Left lung (tissue), 10 donors: ENCODE results near the gene PRKCE. TPM values are rescaled to one million over a fixed set of nuclear protein-coding genes. Genes with fewer than 3 reads are reported as not detected.
A peak's percentile ranks its signal among the peaks of the same experiment; 100 is the strongest.

ENCODE experiments used
- ATAC-seq: fragments of 200-7000 bp; cut with Tn5 transposase; one replicate; pipeline ENCODE4 v1.9.1; 2020; ENCODE audit warnings: moderate library complexity
- DNase-seq, 4 donors: peaks; one replicate each; pipeline ENCODE4 v3.0.0-alpha.2; 2013 to 2020
- H3K27ac ChIP-seq, 2 donors: fragments of 200-600 bp; sonication (generic) in 1 of 2; one replicate each; pipeline versions ENCODE4 v1.5.0 to v1.8.0; 2020 to 2021
- H3K27me3 ChIP-seq, 2 donors: fragments of 200-600 bp; sonication (generic) in 1 of 2; one replicate each; pipeline versions ENCODE4 v1.5.0 to v1.8.0; 2020 to 2021
- H3K36me3 ChIP-seq, 2 donors: fragments of 200-600 bp; sonication (generic) in 1 of 2; one replicate each; pipeline versions ENCODE4 v1.5.0 to v1.8.0; 2020 to 2021
- H3K4me1 ChIP-seq, 2 donors: fragments of 200-600 bp; one replicate each; pipeline ENCODE4 v1.8.0; 2021
- H3K4me3 ChIP-seq, 2 donors: fragments of 200-600 bp; sonication (generic) in 1 of 2; one replicate each; pipeline versions ENCODE4 v1.5.0 to v1.8.0; 2020 to 2021; ENCODE audit warnings: mild to moderate bottlenecking in 1 of 2
- H3K9me3 ChIP-seq, 2 donors: fragments of 200-600 bp; sonication (generic) in 1 of 2; one replicate each; pipeline versions ENCODE4 v1.5.0 to v1.8.0; 2020 to 2021
- CTCF ChIP-seq, 2 donors: fragments of 200-600 bp; sonication (generic) in 1 of 2; IDR thresholded peaks; one replicate each; pipeline versions ENCODE4 v1.5.0 to v1.8.0; 2021; ENCODE audit warnings: antibody characterized with exemption in 2 of 2
- intact Hi-C, 2 donors: fragments of 100-400 bp; cut with DNase I; formaldehyde crosslinking; loops; one replicate each; pipeline versions ENCODE4 v1.11.2 to v1.14.2; 2022
- polyA plus RNA-seq, 6 donors: library from polyadenylated mRNA; unstranded; fragments of 120-200 nt; gene quantifications; one replicate each; pipeline ENCODE4 v1.2.1, GENCODE V29; 2013; ENCODE audit not compliant: insufficient read length in 6 of 6
- total RNA-seq, 2 donors: library from RNA; stranded (reverse); fragmentation: NEBNext Ultra II Directional; extraction: Animal tissue kit (Norgen Biotek cat#: 25700); gene quantifications; one replicate each; pipeline ENCODE4 v1.2.1, GENCODE V29; 2021
- donor health status: DM: no; HTN: yes; CAD: no.
- donor health status: DM: no; HTN: no; CAD: no.

PRKCE gene
- total and polyA plus RNA-seq, 8 donors = 12.0 to 56.9 (median 14.7) TPM

DNA sequence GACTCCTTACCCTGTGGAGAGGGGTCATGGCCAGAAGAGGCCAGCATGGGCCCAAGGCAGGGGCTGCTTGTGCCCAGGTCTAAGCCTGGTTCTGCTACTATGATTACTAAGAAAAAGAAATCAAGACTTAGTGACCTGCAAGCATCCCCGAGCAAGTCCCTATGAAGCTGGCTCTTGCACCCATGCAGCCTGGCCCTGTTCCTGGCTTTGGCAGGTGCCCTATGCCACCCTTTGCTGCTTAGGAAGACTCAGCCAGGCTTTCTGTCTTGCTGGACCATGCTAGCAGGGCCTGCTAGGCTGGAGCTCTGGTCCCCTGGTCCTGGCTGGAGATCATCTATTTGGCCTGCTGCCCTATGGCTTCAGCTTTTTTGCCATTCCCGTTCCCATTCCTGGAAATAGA, 336.4 kb downstream of the PRKCE start:
- no peak for TF ChIP-seq CTCF (IDR thresholded peaks at IDR 0.05)
- no peak overlapping the region for H3K4me3 ChIP-seq
- H3K27ac ChIP-seq = no peak overlapping the region
- no peaks in the 10 kb centered on the region for H3K9me3 ChIP-seq
- no peaks in the 10 kb centered on the region for H3K27me3 ChIP-seq
- DNase-seq (no peak), ATAC-seq (no peak)
- H3K4me1 ChIP-seq = peaks cover 5 to 40% of the 10 kb centered on the region in 2 donors
- intact Hi-C loops = no loop called here
- H3K36me3 ChIP-seq = peaks cover 0 to 20% of the 10 kb centered on the region in 2 donors

GRCh38 chr2:45988879-45989278, 337.4 kb downstream of the PRKCE start:
- no peaks in the 10 kb centered on the region for H3K9me3 ChIP-seq
- no peak overlapping the region for H3K4me3 ChIP-seq
- DNase-seq (no peak), ATAC-seq (no peak)
- H3K36me3 ChIP-seq = peaks cover 0 to 13% of the 10 kb centered on the region in 2 donors
- intact Hi-C loops = no loop called here
- no peak for TF ChIP-seq CTCF (IDR thresholded peaks at IDR 0.05)
- peaks cover 14 to 50% of the 10 kb centered on the region in 2 donors for H3K4me1 ChIP-seq
- H3K27ac ChIP-seq = no peak overlapping the region
- H3K27me3 ChIP-seq = no peaks in the 10 kb centered on the region

DNA sequence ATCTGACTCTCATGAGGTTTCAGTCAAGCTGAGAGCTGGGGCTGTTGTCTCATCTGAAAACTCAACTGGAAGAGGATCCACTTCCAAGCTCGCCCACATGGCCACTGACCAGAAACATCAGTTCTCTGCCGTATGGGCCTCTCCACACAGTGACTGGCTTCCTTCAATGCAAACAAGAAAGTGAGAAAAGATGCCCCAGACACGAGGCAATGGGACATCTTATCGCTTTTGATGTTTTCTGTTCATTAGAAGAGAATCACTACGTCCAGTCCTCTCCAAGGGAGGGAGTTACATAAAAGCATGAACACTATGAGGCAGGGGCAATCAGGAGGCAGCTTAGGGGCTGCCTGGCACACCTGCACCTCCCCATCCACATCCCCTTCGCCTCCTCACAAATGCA, 338.7 kb downstream of the PRKCE start:
- Histone ChIP-seq H3K27ac (no peak overlapping the region), H3K4me3 (no peak overlapping the region), H3K9me3 (no peaks in the 10 kb centered on the region), H3K27me3 (no peaks in the 10 kb centered on the region), H3K36me3 (peaks cover 0 to 13% of the 10 kb centered on the region in 2 donors), H3K4me1 (peaks cover 14 to 47% of the 10 kb centered on the region in 2 donors)
- ATAC-seq (no peak), DNase-seq (no peak)
- intact Hi-C loops = no loop called here
- no peak for TF ChIP-seq CTCF (IDR thresholded peaks at IDR 0.05)

DNA sequence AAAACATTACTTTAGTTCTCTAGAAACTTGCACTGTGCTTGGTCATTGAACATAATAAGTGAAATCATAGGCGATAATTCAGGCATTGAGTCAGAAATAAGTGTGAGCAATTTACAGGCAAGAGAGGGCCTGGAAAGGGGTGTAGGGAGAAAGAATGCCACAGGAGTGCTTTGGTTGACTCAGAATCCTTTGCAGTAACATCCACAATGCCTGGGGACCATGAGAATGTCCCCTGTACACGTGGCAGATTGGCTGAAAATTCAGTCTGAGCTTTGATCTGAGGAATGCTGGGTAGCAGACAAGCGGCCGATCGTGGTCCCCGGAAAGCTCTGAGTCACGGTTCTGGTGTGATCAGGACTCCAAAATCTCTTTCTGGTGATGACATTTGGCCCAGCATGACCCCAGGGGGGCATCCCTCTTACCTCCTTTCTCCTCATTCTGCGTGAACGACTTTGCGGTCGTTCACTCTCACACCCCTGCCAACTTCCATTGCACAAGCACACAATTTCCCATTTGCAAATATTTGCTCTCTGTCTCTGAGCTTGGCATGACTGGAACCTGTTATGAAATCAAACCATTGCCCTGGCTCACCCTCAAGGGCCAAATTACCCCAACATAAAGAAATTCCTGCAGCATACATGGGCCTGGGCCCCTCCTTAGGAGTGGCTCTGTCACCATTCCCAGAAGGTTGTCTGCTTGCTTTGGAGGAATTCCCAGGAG, 340.7 kb downstream of the PRKCE start:
- H3K27ac ChIP-seq = peak overlapping the region; percentile 71 to 77
- DNase-seq = peak in 3 of 4 donors; percentile 44 to 67 (median 61)

More for the DNA sequence above, 340.7 kb downstream of the PRKCE start:
- TF ChIP-seq CTCF (IDR thresholded peaks at IDR 0.05) = no peak
- intact Hi-C loops = no loop called here
- H3K36me3 ChIP-seq = peaks cover 0 to 13% of the 10 kb centered on the region in 2 donors
- ATAC-seq = peak; percentile 85
- H3K4me1 ChIP-seq = peaks cover 14 to 29% of the 10 kb centered on the region in 2 donors
- H3K4me3 ChIP-seq = no peak overlapping the region
- no peaks in the 10 kb centered on the region for H3K27me3 ChIP-seq
- no peaks in the 10 kb centered on the region for H3K9me3 ChIP-seq
